Adrenal gland (tissue), 5 donors: ENCODE measurements around the gene NUP155.

Source experiments
- POLR2A ChIP-seq, 2 donors: fragments of 450-650 bp; IDR thresholded peaks; one replicate each; pipeline ENCODE4 v1.6.1; 2017; ENCODE audit warnings: antibody characterized with exemption in 2 of 2, mild to moderate bottlenecking in 2 of 2, moderate library complexity in 1 of 2
- TF ChIP-seq, protein P1 (sequence below), 6 experiments: fragments of 450-650 bp in 4 of 6; fragments of 200-600 bp in 2 of 6; sonication (generic) in 1 of 6; IDR thresholded peaks; 1 replicate in 5 of 6; 2 replicates in 1 of 6; pipeline versions ENCODE4 v1.5.1 to v1.8.0; 2016 to 2021; ENCODE audit warnings: antibody characterized with exemption in 6 of 6, mild to moderate bottlenecking in 2 of 6, moderate library complexity in 1 of 6
- donor health status: DM: no; HTN: no; CAD: no.

DNA sequence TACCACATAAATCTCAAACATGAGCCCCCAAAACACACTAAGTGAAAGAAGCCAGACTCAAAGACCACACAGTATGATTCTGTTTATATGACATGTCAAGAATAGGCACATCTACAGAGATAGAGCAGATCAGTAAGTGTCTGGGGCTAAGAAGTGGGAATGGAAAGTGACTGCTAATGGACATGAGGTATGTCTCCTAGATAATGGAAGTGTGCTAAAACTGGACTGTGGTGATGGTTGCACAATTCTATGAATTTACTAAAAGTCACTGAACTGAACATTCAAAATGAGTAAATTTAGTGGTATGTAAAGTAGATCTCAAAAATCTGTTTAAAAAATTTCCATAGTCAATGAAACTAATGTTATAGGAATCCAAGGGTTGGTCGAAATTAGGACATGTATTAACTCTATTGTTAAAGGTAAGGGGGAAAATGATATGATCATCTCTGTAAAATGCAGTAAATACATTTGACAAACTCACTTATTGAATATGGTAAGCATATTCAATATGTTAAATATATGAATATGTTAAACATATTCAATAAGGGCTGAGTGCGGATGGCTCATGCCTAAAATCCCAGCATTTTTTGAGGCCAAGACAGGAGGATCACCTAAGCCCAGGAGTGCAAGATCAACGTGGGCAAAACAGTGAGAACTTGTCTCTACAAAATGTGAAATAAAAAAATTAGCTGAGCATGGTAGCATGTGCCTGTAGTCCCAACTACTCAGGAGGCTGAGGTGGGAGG is 51.7 kb downstream of the NUP155 start:
- TF ChIP-seq, protein P1, sequence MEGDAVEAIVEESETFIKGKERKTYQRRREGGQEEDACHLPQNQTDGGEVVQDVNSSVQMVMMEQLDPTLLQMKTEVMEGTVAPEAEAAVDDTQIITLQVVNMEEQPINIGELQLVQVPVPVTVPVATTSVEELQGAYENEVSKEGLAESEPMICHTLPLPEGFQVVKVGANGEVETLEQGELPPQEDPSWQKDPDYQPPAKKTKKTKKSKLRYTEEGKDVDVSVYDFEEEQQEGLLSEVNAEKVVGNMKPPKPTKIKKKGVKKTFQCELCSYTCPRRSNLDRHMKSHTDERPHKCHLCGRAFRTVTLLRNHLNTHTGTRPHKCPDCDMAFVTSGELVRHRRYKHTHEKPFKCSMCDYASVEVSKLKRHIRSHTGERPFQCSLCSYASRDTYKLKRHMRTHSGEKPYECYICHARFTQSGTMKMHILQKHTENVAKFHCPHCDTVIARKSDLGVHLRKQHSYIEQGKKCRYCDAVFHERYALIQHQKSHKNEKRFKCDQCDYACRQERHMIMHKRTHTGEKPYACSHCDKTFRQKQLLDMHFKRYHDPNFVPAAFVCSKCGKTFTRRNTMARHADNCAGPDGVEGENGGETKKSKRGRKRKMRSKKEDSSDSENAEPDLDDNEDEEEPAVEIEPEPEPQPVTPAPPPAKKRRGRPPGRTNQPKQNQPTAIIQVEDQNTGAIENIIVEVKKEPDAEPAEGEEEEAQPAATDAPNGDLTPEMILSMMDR (IDR thresholded peaks at IDR 0.05): no peak
- TF ChIP-seq POLR2A (IDR thresholded peaks at IDR 0.05): no peak
